Keratinocyte (primary cell): ENCODE results near the gene ADCY5.

ENCODE experiments used
- CTCF ChIP-seq, 3 experiments: IDR thresholded peaks in 1 of 3; conservative IDR thresholded peaks in 1 of 3; optimal IDR thresholded peaks in 1 of 3; 2 replicates in 2 of 3; 3 replicates in 1 of 3; pipeline versions ENCODE3 to v1.5.1; 2011; ENCODE audit warnings: low read length in 3 of 3, mild to moderate bottlenecking in 3 of 3, moderate library complexity in 2 of 3, control low read depth in 1 of 3, inconsistent platforms in 1 of 3; ENCODE audit not compliant: insufficient read depth in 2 of 3; ENCODE audit errors: extremely low read depth in 1 of 3
- EZH2 ChIP-seq: IDR thresholded peaks from one replicate; pipeline ENCODE4 v1.6.1; 2012; ENCODE audit warnings: inconsistent platforms, mild to moderate bottlenecking, low read length, moderate library complexity

DNA sequence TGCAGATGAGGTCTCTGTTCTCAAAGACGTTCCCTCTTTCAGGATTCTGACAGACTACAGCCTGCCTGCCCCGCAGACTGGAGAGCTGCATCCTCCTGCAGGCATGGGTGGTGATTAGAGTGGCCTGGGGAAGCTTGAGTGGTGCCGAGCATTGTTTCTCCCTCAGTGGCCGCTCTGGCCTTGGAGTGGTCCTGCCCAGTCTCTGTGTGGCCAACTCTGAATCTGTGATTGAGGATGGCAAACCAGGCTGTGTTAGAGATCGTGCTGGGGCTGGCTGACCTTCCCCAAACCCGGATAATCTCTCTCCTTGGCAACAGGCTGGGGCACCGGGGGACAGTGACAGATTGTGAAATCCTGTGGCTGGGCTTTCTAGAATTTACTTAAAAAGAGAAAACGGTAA is 11.0 kb upstream of the ADCY5 start:
- TF ChIP-seq CTCF (optimal IDR thresholded peaks at IDR 0.05 in 1 of 3, IDR thresholded peaks at IDR 0.05 in 1 of 3, conservative IDR thresholded peaks at IDR 0.05 in 1 of 3; ENCODE audit: extremely low read depth in 1 of 3, insufficient read depth in 2 of 3, low read length in 3 of 3) (no peak), EZH2 (no peak)
